GM23248 (cell line): ENCODE data around the gene LGSN. TPM values are rescaled to one million over a fixed set of nuclear protein-coding genes. Genes with fewer than 3 reads are reported as not detected.

Experiments
- DNase-seq: peaks from one replicate; pipeline ENCODE4 v3.0.0-alpha.2; 2015
- H2AFZ ChIP-seq: fragments of 200-600 bp; sonication (generic); 2 replicates; pipeline ENCODE4 v1.6.1; 2016; ENCODE audit warnings: antibody characterized with exemption
- H3F3A ChIP-seq: fragments of 200-600 bp; sonication (generic); 2 replicates; pipeline ENCODE4 v1.6.1; 2016; ENCODE audit warnings: mild to moderate bottlenecking, antibody characterized with exemption, mixed run types; ENCODE audit not compliant: insufficient read depth
- H3K27ac ChIP-seq: fragments of 200-600 bp; sonication (generic); 2 replicates; pipeline ENCODE4 v1.5.1; 2016; ENCODE audit warnings: mild to moderate bottlenecking
- H3K27me3 ChIP-seq: fragments of 200-600 bp; sonication (generic); replicated peaks from 2 replicates; pipeline ENCODE4 v1.6.1; 2016; ENCODE audit warnings: mild to moderate bottlenecking; ENCODE audit not compliant: insufficient read depth
- H3K36me3 ChIP-seq: fragments of 200-600 bp; sonication (generic); 2 replicates; pipeline ENCODE4 v1.6.1; 2016; ENCODE audit warnings: low read depth, mild to moderate bottlenecking
- H3K4me1 ChIP-seq: fragments of 200-600 bp; sonication (generic); 2 replicates; pipeline ENCODE4 v1.6.1; 2016; ENCODE audit warnings: mild to moderate bottlenecking; ENCODE audit not compliant: insufficient read depth
- H3K4me2 ChIP-seq: fragments of 200-600 bp; sonication (generic); one replicate; pipeline ENCODE4 v1.6.1; 2016; ENCODE audit warnings: mild to moderate bottlenecking; ENCODE audit not compliant: unreplicated experiment
- H3K4me3 ChIP-seq: fragments of 200-600 bp; sonication (generic); 2 replicates; pipeline ENCODE4 v1.5.1; 2016; ENCODE audit warnings: mild to moderate bottlenecking
- H3K79me2 ChIP-seq: fragments of 200-600 bp; sonication (generic); 2 replicates; pipeline ENCODE4 v1.6.1; 2016; ENCODE audit warnings: mild to moderate bottlenecking; ENCODE audit not compliant: insufficient read depth
- H3K9ac ChIP-seq: fragments of 200-600 bp; sonication (generic); 2 replicates; pipeline ENCODE4 v1.6.1; 2016; ENCODE audit warnings: mild to moderate bottlenecking
- H3K9me2 ChIP-seq: fragments of 200-600 bp; sonication (generic); 2 replicates; pipeline ENCODE4 v1.6.1; 2016; ENCODE audit warnings: mixed run types, mild to moderate bottlenecking, moderate library complexity; ENCODE audit not compliant: insufficient read depth
- H3K9me3 ChIP-seq: fragments of 200-600 bp; sonication (generic); one replicate; pipeline ENCODE4 v1.6.1; 2017; ENCODE audit warnings: low read depth
- H4K20me1 ChIP-seq: fragments of 200-600 bp; sonication (generic); 2 replicates; pipeline ENCODE4 v1.6.0; 2016; ENCODE audit not compliant: insufficient read depth
- EZH2 ChIP-seq: fragments of 200-600 bp; sonication (generic); IDR thresholded peaks from 2 replicates; pipeline ENCODE4 v1.6.1; 2018; ENCODE audit warnings: antibody characterized with exemption, mild to moderate bottlenecking; ENCODE audit not compliant: insufficient read depth, poor library complexity, severe bottlenecking
- EZH2phosphoT487 ChIP-seq: fragments of 200-600 bp; sonication (generic); IDR thresholded peaks from 2 replicates; pipeline ENCODE4 v1.6.1; 2018; ENCODE audit warnings: antibody characterized with exemption, moderate library complexity, mild to moderate bottlenecking, low read depth; ENCODE audit not compliant: insufficient read depth
- WGBS, 2 experiments: methylation state at CpG; one replicate each; pipeline ENCODE4 v1.1.6; 2015 to 2017; ENCODE audit warnings: low lambda C conversion rate in 2 of 2, low coverage in 1 of 2; ENCODE audit errors: missing lambda C conversion rate in 2 of 2; 5-methylcytosine and 5-hydroxymethylcytosine counted together
- in situ Hi-C: fragments of 300-500 bp; cut with MboI; formaldehyde crosslinking; loops from 2 replicates; pipeline ENCODE4 v1.15.0; 2020
- polyA plus RNA-seq: library from polyadenylated mRNA; unstranded; fragments of >200 nt; fragmentation: Nextera tagmentation; extraction: Ambion mirVana; gene quantifications from 2 replicates; pipeline ENCODE4 v1.2.1, GENCODE V29; 2016
- total RNA-seq: library from RNA; depleted of rRNA; stranded (reverse); fragments of >200 nt; shearing (Covaris generic); gene quantifications from 2 replicates; pipeline ENCODE4 v1.2.3, GENCODE V29; 2014

Gene LGSN
- total and polyA plus RNA-seq, 2 experiments from 2014 or later: not detected

DNA sequence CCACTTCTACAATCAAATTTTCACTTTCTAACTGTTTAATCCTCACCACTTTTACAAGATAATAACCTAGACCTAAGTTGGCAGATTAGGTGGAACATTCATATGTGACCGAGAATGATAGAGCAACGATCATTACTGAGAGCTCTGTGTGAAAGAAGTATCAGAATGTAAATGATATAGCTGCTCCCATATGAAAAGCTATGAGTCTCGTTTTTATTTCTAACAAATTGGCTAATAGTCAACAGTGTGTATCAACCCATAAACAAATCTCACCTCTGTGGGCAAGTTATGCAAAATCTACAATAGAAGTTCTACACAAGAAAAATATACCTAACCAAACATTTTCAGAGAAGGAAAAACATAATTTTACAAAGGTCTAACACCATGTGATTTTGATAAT, 3.7 kb downstream of the LGSN start:
- no peak overlapping the region for H3K4me2 ChIP-seq
- no peaks in the 10 kb centered on the region for H3K36me3 ChIP-seq
- H3K9me3 ChIP-seq: no peaks in the 10 kb centered on the region
- no peaks in the 10 kb centered on the region for H3K79me2 ChIP-seq
- no peak overlapping the region for H2AFZ ChIP-seq
- no peak for DNase-seq
- H3F3A ChIP-seq: no peaks in the 10 kb centered on the region
- WGBS, 2 experiments: 46 to 59% methylated on average over 3 of the region's 3 CpGs
- in situ Hi-C loops: loop anchor here (25.0 kb wide), 1 partner anchor 471 kb away; no protein-coding TSS in a partner anchor
- TF ChIP-seq EZH2phosphoT487 (no peak), EZH2 (no peak)
- H3K27ac ChIP-seq: no peak overlapping the region
- H3K4me1 ChIP-seq: no peaks in the 10 kb centered on the region
- H3K9me2 ChIP-seq: no peaks in the 10 kb centered on the region
- peaks cover 19% of the 10 kb centered on the region for H3K27me3 ChIP-seq
- H3K9ac ChIP-seq: no peak overlapping the region
- H3K4me3 ChIP-seq: no peak overlapping the region
- no peaks in the 10 kb centered on the region for H4K20me1 ChIP-seq

- H2AFZ ChIP-seq: no peak overlapping the region
- no peaks in the 10 kb centered on the region for H3K9me3 ChIP-seq
- H3K79me2 ChIP-seq: no peaks in the 10 kb centered on the region
- peak; percentile 13 for DNase-seq
- in situ Hi-C loops: loop anchor here (25.0 kb wide), 1 partner anchor 474 kb away; no protein-coding TSS in a partner anchor
- H3K4me1 ChIP-seq: no peaks in the 10 kb centered on the region
- no peaks in the 10 kb centered on the region for H3K36me3 ChIP-seq
- no peak overlapping the region for H3K9ac ChIP-seq
- H3K27me3 ChIP-seq: peaks cover 15% of the 10 kb centered on the region; the same call in 1 of the 2 replicates
- whole genome bisulfite sequencing, 2 experiments: 76 to 80% methylated on average over 2 of the region's 2 CpGs
- no peaks in the 10 kb centered on the region for H4K20me1 ChIP-seq
- H3F3A ChIP-seq: no peaks in the 10 kb centered on the region
- H3K4me3 ChIP-seq: no peak overlapping the region
- TF ChIP-seq EZH2phosphoT487 (no peak), EZH2 (no peak)
- no peaks in the 10 kb centered on the region for H3K9me2 ChIP-seq
- H3K27ac ChIP-seq: no peak overlapping the region
- H3K4me2 ChIP-seq: no peak overlapping the region
Measured at GRCh38 chr6:63313111-63313510, 6.7 kb downstream of the LGSN start.

DNA sequence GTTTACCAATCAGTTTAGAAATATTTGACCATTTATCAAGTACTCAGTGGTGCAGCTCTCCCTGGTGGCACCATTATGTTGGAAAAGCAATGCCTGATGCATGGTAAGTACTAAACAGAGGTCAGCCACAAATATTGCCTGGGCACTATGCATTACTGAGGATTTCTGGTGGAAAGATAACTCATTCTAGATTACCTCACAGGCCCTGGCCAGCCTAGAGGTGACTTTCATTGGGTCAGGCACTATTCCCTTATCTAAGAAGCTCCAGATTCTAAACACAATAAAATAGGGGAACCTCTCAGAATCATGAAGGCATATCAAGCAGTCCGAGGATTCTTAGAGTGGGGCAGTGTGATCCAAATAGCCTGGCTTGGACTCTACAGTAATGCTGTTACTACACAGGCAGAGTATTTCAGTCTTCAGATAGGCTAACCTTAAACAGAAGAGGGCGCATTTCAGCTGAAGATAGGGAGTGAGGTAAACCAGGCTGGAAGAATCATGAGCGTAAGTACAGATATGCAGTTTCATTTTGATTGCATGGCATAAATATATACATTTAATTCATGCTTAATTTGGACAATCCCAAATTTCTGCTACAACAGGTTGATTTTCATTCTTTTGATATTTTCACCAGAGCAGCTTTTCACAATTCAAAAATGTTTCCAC, 12.1 kb downstream of the LGSN start:
- Histone ChIP-seq H2AFZ (peak overlapping the region; percentile 62), H3K9ac (no peak overlapping the region; the same call in 1 of the 2 replicates), H3K27me3 (0 out of 2 replicates have a peak, but pooled peaks cover 5% of the 10 kb centered on the region), H3K9me3 (no peaks in the 10 kb centered on the region), H3K9me2 (no peaks in the 10 kb centered on the region), H3K36me3 (no peaks in the 10 kb centered on the region), H3K4me2 (peak overlapping the region; percentile 73), H4K20me1 (no peaks in the 10 kb centered on the region), H3K4me1 (no peaks in the 10 kb centered on the region), H3F3A (no peaks in the 10 kb centered on the region), H3K27ac (no peak overlapping the region), H3K4me3 (peak overlapping the region; percentile 59), H3K79me2 (no peaks in the 10 kb centered on the region)
- peak; percentile 75 for DNase-seq
- in situ Hi-C loops: loop anchor here (25.0 kb wide), 1 partner anchor 480 kb away; no protein-coding TSS in a partner anchor
- no peak for TF ChIP-seq EZH2phosphoT487
- no peak for TF ChIP-seq EZH2
- WGBS, 2 experiments: 49 to 50% methylated on average over 3 of the region's 3 CpGs

GRCh38 chr6:63306420-63306819, 13.4 kb downstream of the LGSN start:
- Histone ChIP-seq H3K4me1 (no peaks in the 10 kb centered on the region), H3K27ac (no peak overlapping the region), H3K4me3 (no peak overlapping the region), H2AFZ (no peak overlapping the region), H3K9ac (no peak overlapping the region), H4K20me1 (no peaks in the 10 kb centered on the region), H3K9me3 (no peaks in the 10 kb centered on the region), H3F3A (no peaks in the 10 kb centered on the region), H3K79me2 (no peaks in the 10 kb centered on the region), H3K27me3 (0 out of 2 replicates have a peak, but pooled peaks cover 5% of the 10 kb centered on the region), H3K36me3 (no peaks in the 10 kb centered on the region), H3K9me2 (no peaks in the 10 kb centered on the region), H3K4me2 (no peak overlapping the region)
- 65% methylated on average over 3 of the region's 3 CpGs for WGBS, 2 experiments
- TF ChIP-seq EZH2: no peak
- no peak for TF ChIP-seq EZH2phosphoT487
- in situ Hi-C loops: loop anchor here (25.0 kb wide), 1 partner anchor 481 kb away; no protein-coding TSS in a partner anchor
- no peak for DNase-seq
